ENCODE data around the gene DDX39B. TPM values are rescaled to one million over a fixed set of nuclear protein-coding genes. Genes with fewer than 3 reads are reported as not detected.

The DDX39B gene
- total and polyA plus RNA-seq, 2 of the 8 experiments (the other 6 are each of a cell fraction or from before 2014, with no cell fraction given), result 780 to 1,164 TPM

DNA sequence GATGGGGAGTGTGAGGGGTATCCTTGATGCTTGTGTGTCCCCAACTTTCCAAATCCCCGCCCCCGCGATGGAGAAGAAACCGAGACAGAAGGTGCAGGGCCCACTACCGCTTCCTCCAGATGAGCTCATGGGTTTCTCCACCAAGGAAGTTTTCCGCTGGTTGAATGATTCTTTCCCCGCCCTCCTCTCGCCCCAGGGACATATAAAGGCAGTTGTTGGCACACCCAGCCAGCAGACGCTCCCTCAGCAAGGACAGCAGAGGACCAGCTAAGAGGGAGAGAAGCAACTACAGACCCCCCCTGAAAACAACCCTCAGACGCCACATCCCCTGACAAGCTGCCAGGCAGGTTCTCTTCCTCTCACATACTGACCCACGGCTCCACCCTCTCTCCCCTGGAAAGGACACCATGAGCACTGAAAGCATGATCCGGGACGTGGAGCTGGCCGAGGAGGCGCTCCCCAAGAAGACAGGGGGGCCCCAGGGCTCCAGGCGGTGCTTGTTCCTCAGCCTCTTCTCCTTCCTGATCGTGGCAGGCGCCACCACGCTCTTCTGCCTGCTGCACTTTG is 33.6 kb upstream of the DDX39B start, which contains the start of gene TNF (continued):
- no peak for TF ChIP-seq SAP30 (IDR thresholded peaks at IDR 0.05; ENCODE audit: insufficient read depth, insufficient replicate concordance, low read length)
- no peak for TF ChIP-seq SP1 (IDR thresholded peaks at IDR 0.05; ENCODE audit: low read depth, low read length)
- TF ChIP-seq, protein P1, sequence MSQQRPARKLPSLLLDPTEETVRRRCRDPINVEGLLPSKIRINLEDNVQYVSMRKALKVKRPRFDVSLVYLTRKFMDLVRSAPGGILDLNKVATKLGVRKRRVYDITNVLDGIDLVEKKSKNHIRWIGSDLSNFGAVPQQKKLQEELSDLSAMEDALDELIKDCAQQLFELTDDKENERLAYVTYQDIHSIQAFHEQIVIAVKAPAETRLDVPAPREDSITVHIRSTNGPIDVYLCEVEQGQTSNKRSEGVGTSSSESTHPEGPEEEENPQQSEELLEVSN (IDR thresholded peaks at IDR 0.05), result no peak
- TF ChIP-seq RXRA (IDR thresholded peaks at IDR 0.05; ENCODE audit: insufficient read depth, low read depth, low read length), result no peak

All from H1 (cell line).